HCT116 (cell line): ENCODE results near the gene TNIK. TPM values are rescaled to one million over a fixed set of nuclear protein-coding genes. Genes with fewer than 3 reads are reported as not detected.
A peak's percentile ranks its signal among the peaks of the same experiment; 100 is the strongest.

ENCODE experiments used
- ATAC-seq: fragments of 200-7000 bp; cut with Tn5 transposase; 2 replicates; pipeline ENCODE4 v1.9.1; 2020; ENCODE audit warnings: mild to moderate bottlenecking, moderate library complexity
- BruUV-seq: library from RNA; stranded (reverse); fragments of 400-500 nt; replicated peaks from 2 replicates; lab custom pipeline; 2021; lab: Mats Ljungman, UMichigan
- CTCF ChIA-PET: fragments of 300-600 bp; sonication (Branson Sonifier 250); formaldehyde crosslinking; loops from one replicate; lab custom pipeline; 2021; ENCODE audit warnings: antibody characterized with exemption; lab: Charles Lee
- POLR2A ChIA-PET: fragments of 300-600, 350-600 bp; sonication (Branson Sonifier 250); formaldehyde crosslinking; loops from one replicate; lab custom pipeline; 2021; ENCODE audit warnings: antibody characterized with exemption; lab: Charles Lee
- RAD21 ChIA-PET, 2 experiments: fragments of 300-600 bp; sonication (Branson Sonifier 250); formaldehyde crosslinking; loops; one replicate each; lab custom pipeline; 2023; ENCODE audit warnings: low total read pairs in 2 of 2; ENCODE audit not compliant: uncharacterized antibody in 2 of 2, unreplicated experiment in 2 of 2, low non-redundant PET in 1 of 2; lab: Charles Lee
- DNase-seq: peaks from one replicate; pipeline ENCODE4 v3.0.0-alpha.2; 2010; ENCODE audit warnings: low read depth, low spot score
- H2AFZ ChIP-seq: fragments of 200-600 bp; shearing (Covaris generic), sonication (generic); 2 replicates; pipeline ENCODE4 v1.6.1; 2017; ENCODE audit warnings: low read depth, mixed run types, mixed read lengths, antibody characterized with exemption, low read length; ENCODE audit not compliant: poor library complexity, severe bottlenecking
- H3K27ac ChIP-seq: 2 replicates; pipeline ENCODE4 v1.5.1; 2012; ENCODE audit warnings: low read depth, low read length
- H3K27me3 ChIP-seq: fragments of 200-600 bp; sonication (generic); 2 replicates; pipeline ENCODE4 v1.6.1; 2016; ENCODE audit warnings: mixed run types, low read length, mixed read lengths; ENCODE audit not compliant: insufficient read depth
- H3K36me3 ChIP-seq, 2 experiments: fragments of 200-500 bp in 1 of 2; fragments of 200-600 bp in 1 of 2; sonication (Bioruptor generic) in 1 of 2; sonication (generic) in 1 of 2; 2 replicates each; pipeline versions ENCODE4 v1.5.1 to v1.6.1; 2014 to 2016; ENCODE audit warnings: low read length in 2 of 2, inconsistent platforms in 1 of 2, mixed read lengths in 1 of 2, mixed run types in 1 of 2; ENCODE audit not compliant: insufficient read depth in 2 of 2, control insufficient read depth in 1 of 2
- H3K4me1 ChIP-seq, 2 experiments: fragments of 200-600 bp in 1 of 2; sonication (generic) in 1 of 2; 2 replicates each; pipeline versions ENCODE4 v1.5.1 to v1.6.1; 2012 to 2017; ENCODE audit warnings: low read length in 2 of 2, inconsistent platforms in 1 of 2, mild to moderate bottlenecking in 1 of 2, mixed read lengths in 1 of 2, mixed run types in 1 of 2, moderate library complexity in 1 of 2; ENCODE audit not compliant: insufficient read depth in 2 of 2, control insufficient read depth in 1 of 2
- H3K4me2 ChIP-seq: fragments of 200-600 bp; sonication (generic); 2 replicates; pipeline ENCODE4 v1.6.1; 2017; ENCODE audit warnings: mixed run types, low read length, mixed read lengths
- H3K4me3 ChIP-seq, 2 experiments: fragments of 200-600 bp in 1 of 2; sonication (generic) in 1 of 2; replicated peaks in 1 of 2; 2 replicates each; pipeline ENCODE4 v1.5.1; 2011 to 2016; ENCODE audit warnings: low read length in 2 of 2, control low read depth in 1 of 2, low read depth in 1 of 2, mild to moderate bottlenecking in 1 of 2, mixed read lengths in 1 of 2, mixed run types in 1 of 2
- H3K79me2 ChIP-seq: fragments of 200-600 bp; sonication (generic); 2 replicates; pipeline ENCODE4 v1.6.1; 2017; ENCODE audit warnings: mild to moderate bottlenecking, mixed run types, low read length, moderate library complexity, mixed read lengths; ENCODE audit not compliant: insufficient read depth
- H3K9ac ChIP-seq: fragments of 200-600 bp; sonication (generic); 2 replicates; pipeline ENCODE4 v1.6.1; 2016; ENCODE audit warnings: low read length, mixed read lengths
- H3K9me2 ChIP-seq: fragments of 200-600 bp; sonication (generic), shearing (Covaris generic); 2 replicates; pipeline ENCODE4 v1.6.1; 2017; ENCODE audit warnings: mixed run types, mild to moderate bottlenecking, moderate library complexity; ENCODE audit not compliant: insufficient read depth
- H3K9me3 ChIP-seq, 2 experiments: fragments of 200-500 bp in 1 of 2; fragments of 200-600 bp in 1 of 2; sonication (Bioruptor generic) in 1 of 2; sonication (generic) in 1 of 2; 2 replicates each; pipeline ENCODE4 v1.6.1; 2014 to 2017; ENCODE audit warnings: low read length in 2 of 2, mixed read lengths in 2 of 2, inconsistent platforms in 1 of 2, low read depth in 1 of 2, mild to moderate bottlenecking in 1 of 2, mixed run types in 1 of 2, moderate library complexity in 1 of 2; ENCODE audit not compliant: control insufficient read depth in 1 of 2, insufficient read depth in 1 of 2
- H4K20me1 ChIP-seq: fragments of 200-600 bp; sonication (generic), shearing (Covaris generic); 2 replicates; pipeline ENCODE4 v1.6.1; 2017; ENCODE audit warnings: mixed run types, mild to moderate bottlenecking, moderate library complexity; ENCODE audit not compliant: insufficient read depth
- CBX3 ChIP-seq: IDR thresholded peaks from 2 replicates; pipeline ENCODE4 v1.6.1; 2012; ENCODE audit warnings: low read depth
- CEBPB ChIP-seq: IDR thresholded peaks from 2 replicates; pipeline ENCODE4 v1.6.1; 2012; ENCODE audit warnings: low read depth
- EZH2 ChIP-seq: fragments of 200-600 bp; sonication (generic); IDR thresholded peaks from 2 replicates; pipeline ENCODE4 v1.6.1; 2017; ENCODE audit warnings: antibody characterized with exemption, mixed run types
- POLR2A ChIP-seq: IDR thresholded peaks from 2 replicates; pipeline ENCODE4 v1.7.0; 2011; ENCODE audit warnings: borderline replicate concordance; ENCODE audit not compliant: insufficient read depth, insufficient read length; ENCODE audit errors: extremely low read depth
- REST ChIP-seq: IDR thresholded peaks from 2 replicates; pipeline ENCODE4 v1.6.1; 2012; ENCODE audit warnings: low read depth
- TCF7L2 ChIP-seq: IDR thresholded peaks from 2 replicates; pipeline ENCODE4 v1.7.0; 2011; ENCODE audit warnings: borderline replicate concordance, inconsistent platforms; ENCODE audit not compliant: insufficient read depth, insufficient read length; ENCODE audit errors: extremely low read depth
- ZNF274 ChIP-seq: fragments of 200-500 bp; sonication (Bioruptor generic); IDR thresholded peaks from 2 replicates; pipeline ENCODE4 v1.6.1; 2014; ENCODE audit warnings: mild to moderate bottlenecking, low read depth, low read length, inconsistent platforms
- intact Hi-C: fragments of 100-400 bp; cut with micrococcal nuclease; formaldehyde crosslinking; loops from 2 replicates; pipeline ENCODE4 v1.10.0; 2022
- total RNA-seq: library from RNA; stranded (reverse); gene quantifications from one replicate; pipeline ENCODE4 v1.2.1, GENCODE V29; 2021; ENCODE audit not compliant: unreplicated experiment

Gene TNIK
- total RNA-seq, 1 experiment from 2014 or later = 24.1 TPM

- H3K9me3 ChIP-seq = no peaks in the 10 kb centered on the region
- H2AFZ ChIP-seq = no peak overlapping the region
- BruUV-seq = no TSS peak
- peaks cover 21 to 34% of the 10 kb centered on the region in 2 experiments for H3K4me1 ChIP-seq
- no peak overlapping the region for H3K9ac ChIP-seq
- H4K20me1 ChIP-seq = no peaks in the 10 kb centered on the region
- no peaks in the 10 kb centered on the region for H3K9me2 ChIP-seq
- no peaks in the 10 kb centered on the region for H3K27me3 ChIP-seq
- intact Hi-C loops = no loop called here
- DNase-seq (no peak), ATAC-seq (peak; percentile 37)
- no peak for TF ChIP-seq ZNF274
- no peak for TF ChIP-seq EZH2
- no peak for TF ChIP-seq CBX3
- TF ChIP-seq CEBPB = no peak
- TF ChIP-seq POLR2A = no peak
- TF ChIP-seq TCF7L2 = no peak
- no peak for TF ChIP-seq REST
- ChIA-PET RAD21 (interaction anchor here in 1 of 2 experiments (0.6 kb wide), 1 partner anchor 428 kb away, joined by 3 read pairs; no protein-coding TSS in a partner anchor), CTCF (no interaction called here), POLR2A (no interaction called here)
- H3K4me3 ChIP-seq = no peak overlapping the region
- no peaks in the 10 kb centered on the region for H3K36me3 ChIP-seq
- H3K4me2 ChIP-seq = peak overlapping the region; percentile 53
- peak overlapping the region; percentile 13; the same call in 1 of the 2 replicates for H3K27ac ChIP-seq
- no peaks in the 10 kb centered on the region for H3K79me2 ChIP-seq
Observed at GRCh38 chr3:171157286-171157685, 302.9 kb downstream of the TNIK start.
